Esophagus muscularis mucosa (tissue), 4 donors: ENCODE results near the gene FANCE. TPM values are rescaled to one million over a fixed set of nuclear protein-coding genes. Genes with fewer than 3 reads are reported as not detected.

Source experiments
- DNase-seq: peaks from one replicate; pipeline ENCODE4 v3.0.0-alpha.2; 2017; ENCODE audit errors: extremely low spot score
- H3K27ac ChIP-seq, 4 donors: fragments of 200-600 bp; sonication (generic); replicated peaks in 1 of 4; 1 replicate in 3 of 4; 2 replicates in 1 of 4; pipeline ENCODE4 v1.5.1; 2016 to 2019; ENCODE audit warnings: mild to moderate bottlenecking in 1 of 4
- H3K27me3 ChIP-seq, 4 donors: fragments of 200-600 bp; sonication (generic); one replicate each; pipeline versions ENCODE4 v1.5.1 to v1.6.0; 2016 to 2019
- H3K36me3 ChIP-seq, 4 donors: fragments of 200-600 bp; sonication (generic); one replicate each; pipeline ENCODE4 v1.5.1; 2016 to 2019
- H3K4me1 ChIP-seq, 4 donors: fragments of 200-600 bp; sonication (generic); one replicate each; pipeline ENCODE4 v1.5.1; 2016 to 2019
- H3K4me3 ChIP-seq, 4 donors: fragments of 200-600 bp; sonication (generic); 1 replicate in 2 of 4; 2 replicates in 2 of 4; pipeline ENCODE4 v1.5.1; 2016 to 2019; ENCODE audit warnings: mild to moderate bottlenecking in 4 of 4, moderate library complexity in 1 of 4
- H3K9me3 ChIP-seq, 4 donors: fragments of 200-600 bp; sonication (generic); 1 replicate in 3 of 4; 2 replicates in 1 of 4; pipeline ENCODE4 v1.5.1; 2016 to 2019
- CTCF ChIP-seq, 3 experiments: fragments of 200-600 bp in 2 of 3; fragments of 450-650 bp in 1 of 3; sonication (generic) in 2 of 3; IDR thresholded peaks; one replicate each; pipeline ENCODE4 v1.5.1; 2017 to 2019; ENCODE audit warnings: antibody characterized with exemption in 3 of 3, mild to moderate bottlenecking in 2 of 3, moderate library complexity in 1 of 3
- EP300 ChIP-seq: sonication (generic); formaldehyde crosslinking; IDR thresholded peaks from one replicate; pipeline ENCODE4 v1.6.1; 2017; ENCODE audit warnings: antibody characterized with exemption
- POLR2A ChIP-seq: fragments of 450-650 bp; IDR thresholded peaks from one replicate; pipeline ENCODE4 v1.6.1; 2017; ENCODE audit warnings: antibody characterized with exemption, moderate library complexity, mild to moderate bottlenecking, low read depth
- POLR2AphosphoS5 ChIP-seq, 2 donors: sonication (generic); formaldehyde crosslinking; IDR thresholded peaks; one replicate each; pipeline ENCODE4 v1.6.1; 2017; ENCODE audit warnings: antibody characterized with exemption in 2 of 2
- WGBS: methylation state at CpG from one replicate; pipeline ENCODE4 v1.1.5; 2018; 5-methylcytosine and 5-hydroxymethylcytosine counted together
- intact Hi-C: fragments of 100-400 bp; cut with DNase I; formaldehyde crosslinking; loops from one replicate; pipeline ENCODE4 v1.15.1; 2023
- total RNA-seq, 4 donors: library from RNA; depleted of rRNA; stranded (reverse); fragments of >200 nt; gene quantifications; one replicate each; pipeline versions ENCODE4 v1.1.0 to v1.2.1, GENCODE V29; 2016

Gene FANCE
- total RNA-seq, 4 donors from 2014 or later: 1.7 to 6.3 (median 5.0) TPM

DNA sequence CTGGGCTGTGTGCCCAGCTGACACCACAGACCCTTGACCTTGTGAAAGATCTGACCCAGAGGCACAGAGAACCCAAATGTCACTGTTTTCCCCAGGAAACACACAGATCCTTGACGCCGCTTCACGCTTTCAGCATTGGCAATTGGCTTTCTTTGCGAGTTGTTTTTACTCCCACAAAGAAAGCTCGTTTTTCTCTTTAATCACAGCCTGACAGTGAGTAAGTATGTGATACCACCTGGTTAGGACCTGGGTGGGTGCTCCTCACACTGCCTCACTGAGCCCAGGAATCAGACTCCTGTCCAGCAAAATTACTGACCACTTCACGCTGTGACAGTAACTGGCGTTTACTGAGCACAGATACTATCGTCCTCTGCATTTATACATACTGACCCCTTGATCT lies 29.1 kb downstream of the FANCE start:
- WGBS: 79% methylated on average over 8 of the region's 8 CpGs
- Histone ChIP-seq H3K4me1 (peaks cover 14 to 54% (median 46%) of the 10 kb centered on the region in 4 donors), H3K36me3 (peaks cover 5 to 82% (median 64%) of the 10 kb centered on the region in 4 donors), H3K27ac (peak overlapping the region; percentile 25 to 100 (median 98)), H3K9me3 (no peaks in the 10 kb centered on the region), H3K27me3 (no peaks in the 10 kb centered on the region), H3K4me3 (no peak overlapping the region)
- intact Hi-C loops: no loop called here
- DNase-seq: no peak
- TF ChIP-seq CTCF (IDR thresholded peaks at IDR 0.05): no peak
- no peak for TF ChIP-seq POLR2AphosphoS5 (IDR thresholded peaks at IDR 0.05)
- no peak for TF ChIP-seq POLR2A
- TF ChIP-seq EP300: no peak

DNA sequence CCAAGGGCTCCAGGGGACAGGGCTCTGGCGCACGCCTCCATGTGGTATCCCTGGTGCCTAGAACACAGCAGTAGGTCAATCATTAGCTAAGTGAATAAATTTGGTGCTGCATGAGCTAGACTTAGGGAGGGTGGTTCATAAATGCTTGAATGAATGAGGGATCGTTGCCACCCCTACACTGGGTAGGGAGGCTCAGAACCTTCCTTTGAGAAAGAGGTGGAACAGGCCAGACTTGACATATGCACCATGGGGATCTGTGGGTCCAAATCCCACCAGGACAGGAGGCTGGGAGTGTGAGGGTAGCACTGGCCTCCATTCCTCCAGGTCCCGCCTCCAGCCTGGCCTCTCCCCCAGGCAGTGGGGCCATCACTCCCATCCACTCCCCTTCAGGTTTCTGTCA lies 30.9 kb downstream of the FANCE start:
- Histone ChIP-seq H3K27me3 (no peaks in the 10 kb centered on the region), H3K27ac (peak overlapping the region; percentile 97 to 100 (median 99)), H3K9me3 (no peaks in the 10 kb centered on the region), H3K36me3 (peaks cover 0 to 63% (median 49%) of the 10 kb centered on the region in 4 donors), H3K4me3 (no peak overlapping the region), H3K4me1 (peaks cover 31 to 72% (median 65%) of the 10 kb centered on the region in 4 donors)
- no peak for DNase-seq
- no peak for TF ChIP-seq POLR2AphosphoS5 (IDR thresholded peaks at IDR 0.05)
- no peak for TF ChIP-seq POLR2A
- TF ChIP-seq EP300: no peak
- no peak for TF ChIP-seq CTCF (IDR thresholded peaks at IDR 0.05)
- intact Hi-C loops: no loop called here
- 82% methylated on average over 4 of the region's 4 CpGs for WGBS

DNA sequence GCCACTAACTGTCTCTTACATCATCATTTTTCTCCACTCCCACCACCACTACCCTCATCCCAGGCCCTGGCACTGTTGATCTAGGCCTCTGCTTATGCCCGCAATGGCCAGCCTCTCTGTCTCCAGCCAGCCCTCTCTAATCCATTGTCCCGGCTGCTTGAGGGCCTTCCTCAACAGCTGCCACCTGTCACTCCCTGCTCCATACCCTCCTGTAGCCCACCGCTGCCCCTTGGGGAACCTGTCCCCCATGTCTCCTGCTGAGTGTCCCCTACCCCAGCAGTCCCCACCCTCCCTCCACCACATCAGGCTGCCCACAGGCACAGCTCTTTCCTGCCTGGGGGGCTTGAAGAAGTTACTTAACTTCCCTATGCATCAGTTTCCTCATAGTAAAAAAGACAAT lies 31.4 kb downstream of the FANCE start:
- no peaks in the 10 kb centered on the region for H3K9me3 ChIP-seq
- H3K4me3 ChIP-seq: no peak overlapping the region
- intact Hi-C loops: no loop called here
- peaks cover 0 to 59% (median 45%) of the 10 kb centered on the region in 4 donors for H3K36me3 ChIP-seq
- TF ChIP-seq EP300: no peak
- no peak for TF ChIP-seq POLR2AphosphoS5 (IDR thresholded peaks at IDR 0.05)
- TF ChIP-seq POLR2A: no peak
- no peak for TF ChIP-seq CTCF (IDR thresholded peaks at IDR 0.05)
- H3K27me3 ChIP-seq: no peaks in the 10 kb centered on the region
- peaks cover 36 to 76% (median 69%) of the 10 kb centered on the region in 4 donors for H3K4me1 ChIP-seq
- WGBS: 90% methylated on average over 3 of the region's 3 CpGs
- DNase-seq: no peak
- peak overlapping the region; percentile 97 to 100 (median 99) for H3K27ac ChIP-seq

DNA sequence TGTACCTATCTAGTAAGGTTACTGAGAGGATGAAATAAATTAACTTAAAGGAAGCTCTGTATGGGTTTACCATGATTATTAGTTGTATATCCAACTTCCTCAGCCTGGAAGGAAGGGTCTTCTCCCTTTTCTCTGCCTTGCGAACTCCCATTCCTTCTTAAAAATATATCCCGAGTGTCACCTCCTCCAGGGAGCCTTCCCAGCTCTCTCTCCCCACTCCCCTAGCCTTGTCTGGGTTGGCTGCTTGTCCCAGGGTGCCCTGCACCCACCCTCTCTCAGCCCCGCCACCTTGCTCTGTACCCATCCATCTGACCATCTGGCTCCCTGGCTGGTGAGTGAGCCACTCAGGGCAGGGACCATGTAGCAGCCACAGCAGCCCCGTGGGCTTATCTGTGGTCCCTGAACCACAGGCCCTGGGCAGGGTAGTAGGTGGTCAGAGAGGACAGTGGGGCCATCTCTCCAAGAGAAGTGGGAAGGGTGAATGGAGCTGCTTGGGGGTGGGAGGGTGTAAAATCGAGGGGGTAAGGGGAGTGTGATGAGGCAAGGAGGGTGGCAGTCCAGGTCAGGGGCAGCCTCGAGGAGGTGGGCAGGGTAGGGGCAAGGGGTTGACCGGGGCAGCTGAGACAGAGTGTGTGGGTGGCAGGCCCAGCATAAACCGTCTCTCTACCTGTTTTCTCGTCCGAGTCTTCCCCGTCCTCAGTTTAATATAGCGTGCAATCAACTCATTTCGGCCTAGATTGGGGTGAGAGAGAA lies 31.9 kb downstream of the FANCE start:
- Histone ChIP-seq H3K9me3 (no peaks in the 10 kb centered on the region), H3K4me3 (no peak overlapping the region), H3K27ac (peak overlapping the region; percentile 97 to 100 (median 99)), H3K36me3 (peaks cover 0 to 53% (median 40%) of the 10 kb centered on the region in 4 donors), H3K4me1 (peaks cover 38 to 82% (median 75%) of the 10 kb centered on the region in 4 donors), H3K27me3 (no peaks in the 10 kb centered on the region)
- WGBS: 80% methylated on average over 13 of the region's 13 CpGs
- intact Hi-C loops: no loop called here
- DNase-seq: no peak
- TF ChIP-seq CTCF (IDR thresholded peaks at IDR 0.05) (no peak), POLR2A (no peak), EP300 (no peak), POLR2AphosphoS5 (IDR thresholded peaks at IDR 0.05) (no peak)
